ENCODE measurements around the gene CYP46A1. TPM values are rescaled to one million over a fixed set of nuclear protein-coding genes. Genes with fewer than 3 reads are reported as not detected.

Gene CYP46A1
- total RNA-seq, 2 experiments from 2014 or later: 0.19 to 0.21 TPM

DNA sequence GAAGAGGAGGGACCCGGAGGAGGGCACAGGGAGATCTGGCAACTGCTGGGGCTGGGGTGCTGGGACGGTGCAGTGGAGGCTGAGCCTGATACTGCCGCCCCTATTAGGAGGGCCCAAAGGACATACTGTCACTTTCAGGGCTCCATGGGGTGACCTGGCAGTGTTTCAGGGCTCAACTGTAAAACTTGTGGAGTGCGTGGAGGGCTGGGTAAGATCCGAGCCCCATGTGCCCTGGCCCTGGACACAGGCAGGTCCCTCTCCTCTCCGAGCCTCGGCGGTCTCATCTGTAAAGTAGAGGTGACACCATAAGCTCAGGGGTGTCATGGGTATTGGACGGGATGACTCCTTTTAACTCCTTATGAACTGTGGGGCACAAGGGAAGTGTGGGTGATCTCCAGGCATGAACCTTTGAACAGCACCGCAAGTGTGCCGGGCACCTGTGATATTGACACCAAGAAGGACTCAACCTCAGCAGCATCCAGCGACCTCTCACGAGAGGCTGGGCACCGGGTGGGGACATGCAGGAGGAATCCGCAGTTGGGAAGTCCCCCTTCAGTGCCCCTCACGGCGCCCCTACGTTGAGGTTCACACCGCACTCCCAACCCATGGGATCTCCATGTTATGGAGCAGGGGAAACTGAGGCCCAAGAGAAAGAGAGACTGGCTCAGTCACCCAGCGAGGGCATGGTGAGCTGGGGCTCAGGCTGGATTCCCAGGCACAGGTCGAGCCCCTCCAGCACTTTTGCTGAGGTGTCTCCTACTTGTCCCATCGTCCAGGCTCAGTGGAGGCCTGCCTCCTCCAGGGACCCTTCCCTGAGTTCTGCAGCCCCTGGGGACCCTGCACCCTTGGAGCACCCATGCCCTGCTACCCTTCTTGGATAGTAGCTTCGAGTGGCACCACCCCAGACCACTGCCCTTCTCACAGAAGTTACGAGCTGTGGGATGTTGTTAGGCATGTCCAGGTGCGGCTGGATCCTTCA, 58.7 kb downstream of the CYP46A1 start:
- DNase-seq: no peak
- Mint-ChIP-seq H3K9me3 (no peaks in the 10 kb centered on the region), H3K36me3 (no peaks in the 10 kb centered on the region), H3K27ac (no peak overlapping the region), H3K4me3 (no peak overlapping the region), H3K4me1 (ENCODE audit: low read depth) (peaks cover 18% of the 10 kb centered on the region), H3K27me3 (peaks cover 15% of the 10 kb centered on the region)
- ChIA-PET CTCF (no interaction called here), POLR2A (no interaction called here)
- intact Hi-C loops (cut with micrococcal nuclease): no loop called here

DNA sequence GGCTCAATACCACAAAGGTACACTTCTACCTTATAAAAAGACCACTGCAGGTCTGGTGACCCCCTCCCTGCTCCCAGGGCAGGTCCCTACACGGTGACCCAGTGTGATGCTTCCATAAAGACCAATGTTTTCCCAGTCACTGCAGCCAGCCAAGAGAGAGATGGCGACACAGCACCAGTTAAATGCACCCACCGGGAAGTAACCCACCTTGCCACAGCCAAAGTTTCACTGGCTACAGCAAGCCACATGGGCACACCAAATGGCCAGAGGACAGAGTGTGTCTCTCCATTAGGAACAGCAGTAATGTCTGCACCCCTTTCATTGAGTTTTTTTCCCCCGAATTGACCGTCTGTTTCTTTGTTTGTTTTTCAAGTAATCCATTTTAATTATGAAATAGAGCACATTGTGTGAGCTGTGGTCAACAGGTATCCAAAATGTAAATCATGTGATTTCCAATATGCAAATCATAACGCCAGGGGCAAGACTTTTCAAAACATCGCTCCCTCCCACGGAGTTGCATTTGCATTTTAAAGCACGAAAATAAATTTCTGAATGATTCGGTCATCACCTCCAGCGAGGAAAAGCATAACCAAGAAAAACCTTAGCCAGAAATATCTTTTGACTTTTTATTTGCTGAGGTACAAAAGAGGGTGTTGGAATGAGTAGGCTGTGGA, 60.2 kb downstream of the CYP46A1 start:
- ChIA-PET CTCF (interaction anchor here (0.7 to 0.9 kb wide), 2 partner anchors 14 to 141 kb away, joined by 3 read pairs; no protein-coding TSS in a partner anchor), POLR2A (interaction anchor here (1.0 kb wide), 1 partner anchor 48 kb away, joined by 3 read pairs; no protein-coding TSS in a partner anchor)
- Mint-ChIP-seq H3K9me3 (no peaks in the 10 kb centered on the region), H3K4me3 (no peak overlapping the region), H3K4me1 (ENCODE audit: low read depth) (peaks cover 18% of the 10 kb centered on the region), H3K27ac (no peak overlapping the region), H3K27me3 (peaks cover 17% of the 10 kb centered on the region), H3K36me3 (no peaks in the 10 kb centered on the region)
- DNase-seq: no peak
- intact Hi-C loops (cut with micrococcal nuclease): no loop called here

GRCh38 chr14:99744873-99745224, 60.8 kb downstream of the CYP46A1 start:
- DNase-seq: no peak
- H3K36me3 Mint-ChIP-seq: no peaks in the 10 kb centered on the region
- H3K4me3 Mint-ChIP-seq: no peak overlapping the region
- intact Hi-C loops (cut with micrococcal nuclease): no loop called here
- peaks cover 18% of the 10 kb centered on the region for H3K4me1 Mint-ChIP-seq (ENCODE audit: low read depth)
- no peaks in the 10 kb centered on the region for H3K9me3 Mint-ChIP-seq
- ChIA-PET POLR2A (interaction anchor here (1.0 kb wide), 1 partner anchor 47 kb away, joined by 3 read pairs; no protein-coding TSS in a partner anchor), CTCF (interaction anchor here (0.7 kb wide), 1 partner anchor 15 kb away, joined by 3 read pairs; no protein-coding TSS in a partner anchor)
- H3K27ac Mint-ChIP-seq: no peak overlapping the region
- peaks cover 12% of the 10 kb centered on the region for H3K27me3 Mint-ChIP-seq

DNA sequence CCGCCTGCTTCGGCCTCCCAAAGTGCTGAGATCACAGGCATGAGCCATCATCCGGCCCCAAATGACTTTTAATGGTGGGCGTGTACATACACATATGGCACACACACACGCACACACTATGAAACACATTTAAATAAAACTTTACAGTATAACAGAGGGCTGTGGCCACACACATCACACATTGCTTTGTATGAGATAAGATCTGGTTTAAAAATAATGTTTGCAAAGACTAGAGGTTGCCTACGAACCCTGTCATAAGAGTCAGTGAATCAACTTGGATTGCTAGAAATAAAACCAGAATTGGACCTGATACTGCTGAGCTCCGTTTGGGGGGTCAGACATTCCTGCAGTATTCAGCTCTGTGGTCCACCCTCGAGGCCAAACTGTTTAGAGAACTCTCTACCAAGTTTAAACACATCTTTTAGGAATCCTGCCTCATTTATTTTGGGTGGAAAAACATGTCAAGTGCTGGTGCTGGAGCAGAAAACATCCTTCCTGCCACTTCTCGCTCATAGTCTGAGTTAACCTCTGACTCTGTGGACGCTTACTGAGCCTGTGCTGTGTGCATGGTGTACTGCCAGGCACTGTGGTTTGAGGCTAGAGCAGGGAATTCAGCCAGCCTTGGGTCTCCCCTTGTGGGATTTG, 61.3 kb downstream of the CYP46A1 start:
- intact Hi-C loops (cut with micrococcal nuclease): no loop called here
- CTCF ChIA-PET: no interaction called here
- POLR2A ChIA-PET: interaction anchor here (1.0 kb wide), 1 partner anchor 47 kb away, joined by 3 read pairs; no protein-coding TSS in a partner anchor
- Mint-ChIP-seq H3K36me3 (no peaks in the 10 kb centered on the region), H3K27ac (no peak overlapping the region), H3K4me1 (ENCODE audit: low read depth) (peaks cover 18% of the 10 kb centered on the region), H3K27me3 (peaks cover 9% of the 10 kb centered on the region), H3K9me3 (no peaks in the 10 kb centered on the region), H3K4me3 (no peak overlapping the region)
- DNase-seq: no peak

- peaks cover 21% of the 10 kb centered on the region for H3K27me3 Mint-ChIP-seq
- no peaks in the 10 kb centered on the region for H3K9me3 Mint-ChIP-seq
- peaks cover 20% of the 10 kb centered on the region for H3K4me1 Mint-ChIP-seq (ENCODE audit: low read depth)
- H3K4me3 Mint-ChIP-seq: no peak overlapping the region
- intact Hi-C loops (cut with micrococcal nuclease): no loop called here
- POLR2A ChIA-PET: interaction anchor here (1.6 kb wide), 1 partner anchor 8 kb away, joined by 3 read pairs; no protein-coding TSS in a partner anchor
- CTCF ChIA-PET: no interaction called here
- no peak for DNase-seq
- H3K27ac Mint-ChIP-seq: no peak overlapping the region
- H3K36me3 Mint-ChIP-seq: no peaks in the 10 kb centered on the region
These were observed 63.1 kb downstream of the CYP46A1 start for GRCh38 chr14:99747167-99747566.

DNA sequence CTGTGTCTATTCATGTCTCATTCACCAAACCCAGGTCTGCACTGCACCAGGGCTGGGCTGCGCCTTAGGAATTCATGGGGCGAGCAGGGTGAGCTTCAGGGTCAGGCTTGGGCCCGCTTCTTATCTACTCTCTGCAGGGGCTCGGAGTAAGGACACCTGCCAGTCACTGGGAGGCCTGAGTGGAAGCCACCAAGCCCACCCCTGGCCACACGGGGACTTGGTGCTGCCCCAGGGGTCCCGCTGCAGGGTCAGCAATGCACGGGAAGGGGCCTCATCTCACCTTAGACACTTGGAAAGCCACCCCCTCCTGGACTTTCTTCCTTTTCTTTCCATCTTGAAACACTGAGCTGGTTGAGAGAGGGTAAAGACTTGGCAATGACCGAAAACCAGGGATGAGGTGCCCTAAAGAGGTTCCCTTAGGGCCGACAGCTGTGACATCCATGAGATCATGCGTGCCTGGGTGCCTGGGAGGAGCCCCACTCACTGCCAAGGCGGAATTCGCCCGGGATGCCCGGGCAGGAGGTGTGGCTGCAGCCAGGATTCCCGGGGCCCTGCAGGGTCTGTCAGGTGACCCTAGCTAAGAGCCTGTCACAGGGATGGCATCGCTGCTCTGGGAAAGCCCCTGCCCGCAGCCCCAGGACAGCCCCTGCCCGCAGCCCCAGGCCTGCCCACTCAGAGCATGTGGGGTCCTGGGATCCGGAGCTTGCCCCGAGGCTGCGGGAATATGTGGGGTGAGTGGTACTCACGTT, 63.7 kb downstream of the CYP46A1 start:
- no peak overlapping the region for H3K4me3 Mint-ChIP-seq
- ChIA-PET POLR2A (interaction anchor here (1.6 kb wide), 1 partner anchor 7 kb away, joined by 3 read pairs; no protein-coding TSS in a partner anchor), CTCF (no interaction called here)
- H3K9me3 Mint-ChIP-seq: no peaks in the 10 kb centered on the region
- H3K27me3 Mint-ChIP-seq: peaks cover 21% of the 10 kb centered on the region
- no peak overlapping the region for H3K27ac Mint-ChIP-seq
- no peaks in the 10 kb centered on the region for H3K36me3 Mint-ChIP-seq
- peaks cover 20% of the 10 kb centered on the region for H3K4me1 Mint-ChIP-seq (ENCODE audit: low read depth)
- no peak for DNase-seq
- intact Hi-C loops (cut with micrococcal nuclease): no loop called here

GRCh38 chr14:99748529-99748928, 64.4 kb downstream of the CYP46A1 start:
- no peak overlapping the region for H3K4me3 Mint-ChIP-seq
- ChIA-PET POLR2A (no interaction called here), CTCF (no interaction called here)
- DNase-seq: no peak
- intact Hi-C loops (cut with micrococcal nuclease): no loop called here
- no peak overlapping the region for H3K27ac Mint-ChIP-seq
- H3K27me3 Mint-ChIP-seq: peaks cover 27% of the 10 kb centered on the region
- peaks cover 24% of the 10 kb centered on the region for H3K4me1 Mint-ChIP-seq (ENCODE audit: low read depth)
- no peaks in the 10 kb centered on the region for H3K36me3 Mint-ChIP-seq
- H3K9me3 Mint-ChIP-seq: no peaks in the 10 kb centered on the region

GRCh38 chr14:99749142-99749541, 65.0 kb downstream of the CYP46A1 start:
- Mint-ChIP-seq H3K27me3 (peaks cover 29% of the 10 kb centered on the region), H3K9me3 (no peaks in the 10 kb centered on the region), H3K4me1 (ENCODE audit: low read depth) (peaks cover 27% of the 10 kb centered on the region), H3K36me3 (no peaks in the 10 kb centered on the region), H3K27ac (no peak overlapping the region), H3K4me3 (no peak overlapping the region)
- intact Hi-C loops (cut with micrococcal nuclease): no loop called here
- POLR2A ChIA-PET: no interaction called here
- no peak for DNase-seq
- CTCF ChIA-PET: interaction anchor here (1.0 kb wide), 1 partner anchor 67 kb away, joined by 3 read pairs; no protein-coding TSS in a partner anchor

- intact Hi-C loops (cut with micrococcal nuclease): no loop called here
- ChIA-PET POLR2A (no interaction called here), CTCF (interaction anchor here (1.0 kb wide), 2 partner anchors 19 to 68 kb away, joined by 3 read pairs; no protein-coding TSS in a partner anchor)
- Mint-ChIP-seq H3K9me3 (no peaks in the 10 kb centered on the region), H3K4me1 (ENCODE audit: low read depth) (peaks cover 27% of the 10 kb centered on the region), H3K27me3 (peaks cover 36% of the 10 kb centered on the region), H3K27ac (no peak overlapping the region), H3K4me3 (no peak overlapping the region), H3K36me3 (no peaks in the 10 kb centered on the region)
- DNase-seq: no peak
These were observed 65.9 kb downstream of the CYP46A1 start for GRCh38 chr14:99749763-99750715.

- Mint-ChIP-seq H3K27me3 (peaks cover 37% of the 10 kb centered on the region), H3K4me3 (no peak overlapping the region), H3K27ac (no peak overlapping the region), H3K4me1 (ENCODE audit: low read depth) (peaks cover 18% of the 10 kb centered on the region), H3K36me3 (no peaks in the 10 kb centered on the region), H3K9me3 (no peaks in the 10 kb centered on the region)
- POLR2A ChIA-PET: no interaction called here
- DNase-seq: no peak
- CTCF ChIA-PET: no interaction called here
- intact Hi-C loops (cut with micrococcal nuclease): no loop called here
These were observed 66.8 kb downstream of the CYP46A1 start for GRCh38 chr14:99750746-99751450.
